Suprapubic skin (tissue), 3 donors: ENCODE results near the gene WIF1.

ENCODE experiments used
- CTCF ChIP-seq, 2 donors: fragments of 200-600 bp in 1 of 2; fragments of 450-650 bp in 1 of 2; sonication (generic) in 1 of 2; IDR thresholded peaks; one replicate each; pipeline ENCODE4 v1.5.1; 2016 to 2019; ENCODE audit warnings: antibody characterized with exemption in 2 of 2, mild to moderate bottlenecking in 1 of 2, moderate library complexity in 1 of 2
- POLR2AphosphoS5 ChIP-seq, 3 donors: sonication (generic); formaldehyde crosslinking; IDR thresholded peaks; one replicate each; pipeline ENCODE4 v1.6.1; 2017; ENCODE audit warnings: antibody characterized with exemption in 3 of 3

GRCh38 chr12:65113621-65114035 is 7.5 kb downstream of the WIF1 start:
- TF ChIP-seq CTCF (IDR thresholded peaks at IDR 0.05) (no peak), POLR2AphosphoS5 (IDR thresholded peaks at IDR 0.05) (no peak)
